GM18505 (cell line): ENCODE measurements around the gene TRMT11.

ENCODE experiments used
- ATAC-seq: cut with Tn5 transposase; IDR thresholded peaks from one replicate; pipeline ENCODE4 v1.9.1; 2021; ENCODE audit not compliant: unreplicated experiment
- POLR2A ChIP-seq: IDR thresholded peaks from 4 replicates; pipeline ENCODE4 v1.6.1; 2011; ENCODE audit warnings: borderline replicate concordance; ENCODE audit not compliant: insufficient read depth, insufficient read length; ENCODE audit errors: extremely low read depth

The TRMT11 gene

GRCh38 chr6:125951323-125951722, 35.0 kb upstream of the TRMT11 start:
- no peak for ATAC-seq
- TF ChIP-seq POLR2A = no peak

- no peak for ATAC-seq
- no peak for TF ChIP-seq POLR2A
These were observed 33.4 kb upstream of the TRMT11 start for GRCh38 chr6:125952764-125953501.

GRCh38 chr6:125953502-125953875, 32.9 kb upstream of the TRMT11 start:
- no peak for TF ChIP-seq POLR2A
- ATAC-seq = no peak

- TF ChIP-seq POLR2A = no peak
- no peak for ATAC-seq
These were observed 31.5 kb upstream of the TRMT11 start for GRCh38 chr6:125954735-125955339.

GRCh38 chr6:125955973-125956372, 30.4 kb upstream of the TRMT11 start:
- no peak for ATAC-seq
- TF ChIP-seq POLR2A = no peak

- TF ChIP-seq POLR2A = peak; percentile 73
- peak; percentile 89 for ATAC-seq
These were observed 29.6 kb upstream of the TRMT11 start, which contains the start of gene HINT3 for GRCh38 chr6:125956506-125957390. Gene HINT3 (plus strand): TSS chr6:125956770. CDS start chr6:125956978, 208 bp downstream.

GRCh38 chr6:125957391-125957693, 29.0 kb upstream of the TRMT11 start:
- no peak for TF ChIP-seq POLR2A
- no peak for ATAC-seq

GRCh38 chr6:125957845-125958244, 28.5 kb upstream of the TRMT11 start:
- no peak for TF ChIP-seq POLR2A
- no peak for ATAC-seq

- TF ChIP-seq POLR2A = no peak
- no peak for ATAC-seq
These were observed 27.3 kb upstream of the TRMT11 start for GRCh38 chr6:125959041-125959440.

- no peak for ATAC-seq
- TF ChIP-seq POLR2A = no peak
These were observed 25.2 kb upstream of the TRMT11 start for GRCh38 chr6:125961117-125961516.

- ATAC-seq = no peak
- no peak for TF ChIP-seq POLR2A
These were observed 23.3 kb upstream of the TRMT11 start for GRCh38 chr6:125962900-125963497.

- TF ChIP-seq POLR2A = no peak
- ATAC-seq = no peak
These were observed 22.5 kb upstream of the TRMT11 start for GRCh38 chr6:125963817-125964216.

- no peak for ATAC-seq
- TF ChIP-seq POLR2A = no peak
These were observed 19.8 kb upstream of the TRMT11 start for GRCh38 chr6:125966569-125966968.
